ENCODE results near the gene MTERF4. TPM values are rescaled to one million over a fixed set of nuclear protein-coding genes. Genes with fewer than 3 reads are reported as not detected.

Gene MTERF4
- total and polyA plus RNA-seq, 2 of the 4 experiments (the other 2 are of a cell fraction): 26.6 to 33.3 TPM

GRCh38 chr2:241099246-241099645, 2.8 kb downstream of the MTERF4 start:
- Histone ChIP-seq H2BK15ac (ENCODE audit: low read depth, low read length) (no peak overlapping the region), H2AK5ac (ENCODE audit: low read depth, low read length) (no peak overlapping the region), H3K9me3 (ENCODE audit: control insufficient read depth, insufficient read depth, low read length) (no peaks in the 10 kb centered on the region), H3K56ac (ENCODE audit: extremely low read depth, insufficient read depth, low read length) (no peak overlapping the region), H3K9ac (ENCODE audit: low read depth, low read length) (no peak overlapping the region), H3K79me1 (ENCODE audit: low read depth in 1 of 2, low read length in 2 of 2) (peaks cover 28 to 47% of the 10 kb centered on the region in 2 experiments), H3K23ac (ENCODE audit: low read depth, low read length) (no peak overlapping the region), H3K4me1 (ENCODE audit: control insufficient read depth, insufficient read depth, low read length) (no peaks in the 10 kb centered on the region; the same call in 1 of the 2 replicates), H3K36me3 (ENCODE audit: control insufficient read depth, insufficient read depth, low read length) (peaks cover 23% of the 10 kb centered on the region), H3K27me3 (ENCODE audit: control insufficient read depth, insufficient read depth, low read length) (no peaks in the 10 kb centered on the region), H4K91ac (ENCODE audit: insufficient read depth, low read depth, low read length) (no peak overlapping the region), H2BK5ac (ENCODE audit: low read depth, low read length, poor library complexity, severe bottlenecking) (no peak overlapping the region), H3K27ac (ENCODE audit: insufficient read depth, low read length) (no peak overlapping the region), H4K5ac (ENCODE audit: low read depth, low read length) (no peak overlapping the region), H3K4me3 (ENCODE audit: insufficient read depth, low read depth, low read length) (no peak overlapping the region), H4K20me1 (ENCODE audit: insufficient read depth, low read length) (no peaks in the 10 kb centered on the region), H3K4me2 (ENCODE audit: low read depth, low read length) (no peak overlapping the region), H3K18ac (ENCODE audit: low read depth, low read length) (no peak overlapping the region), H2BK120ac (ENCODE audit: low read depth, low read length) (no peak overlapping the region), H3K9me1 (ENCODE audit: insufficient read depth, low read length) (peaks cover 3% of the 10 kb centered on the region; the same call in 1 of the 2 replicates), H3K4ac (ENCODE audit: low read depth, low read length) (no peak overlapping the region), H3K14ac (replicated peaks; ENCODE audit: low read depth, low read length) (no peak overlapping the region), H2AFZ (replicated peaks; ENCODE audit: low read length, poor library complexity) (no peak overlapping the region), H2BK20ac (ENCODE audit: low read depth, low read length) (no peak overlapping the region), H4K8ac (ENCODE audit: low read depth in 2 of 2, low read length in 2 of 2) (no peak overlapping the region), H2AK9ac (replicated peaks; ENCODE audit: low read depth, low read length, poor library complexity) (no peak overlapping the region)
- no peak for ATAC-seq (ENCODE audit: low read depth)
- dilution Hi-C loops (cut with HindIII; ENCODE audit: low sequenced_read_pairs, unreplicated experiment) (no loop called here), in situ Hi-C loops (cut with MboI; ENCODE audit: low sequenced_read_pairs) (no loop called here), intact Hi-C loops (cut with micrococcal nuclease) (no loop called here)
- CTCF ChIA-PET: no interaction called here
- DNase-seq: no peak
- WGBS, 2 experiments (ENCODE audit: extremely low coverage in 2 of 2, insufficient read length in 1 of 2): 95% methylated on average over 3 of the region's 5 CpGs; no CpG with 5 or more reads in 1 of the 2 experiments
- TF ChIP-seq RCOR1 (IDR thresholded peaks at IDR 0.05; ENCODE audit: insufficient replicate concordance, low read length): no peak
- TF ChIP-seq MAFK (IDR thresholded peaks at IDR 0.05; ENCODE audit: low read depth, low read length): no peak
- TF ChIP-seq RAD21 (IDR thresholded peaks at IDR 0.05; ENCODE audit: low read length): no peak
- TF ChIP-seq FOS (IDR thresholded peaks at IDR 0.05; ENCODE audit: low read depth, low read length): no peak
- no peak for TF ChIP-seq NFE2L2 (IDR thresholded peaks at IDR 0.05; ENCODE audit: low read depth, low read length)
- TF ChIP-seq CTCF (conservative IDR thresholded peaks at IDR 0.05; ENCODE audit: low read depth, low read length): no peak
- TF ChIP-seq CEBPB (IDR thresholded peaks at IDR 0.05; ENCODE audit: low read depth, low read length): no peak
- no peak for TF ChIP-seq CHD1 (IDR thresholded peaks at IDR 0.05; ENCODE audit: low read depth, low read length)
- TF ChIP-seq MXI1 (IDR thresholded peaks at IDR 0.05; ENCODE audit: borderline replicate concordance, low read depth, low read length): no peak
- TF ChIP-seq MAZ (IDR thresholded peaks at IDR 0.05; ENCODE audit: borderline replicate concordance, low read depth, low read length): no peak
- no peak for TF ChIP-seq POLR2A (IDR thresholded peaks at IDR 0.05; ENCODE audit: low read depth, low read length)
- no peak for TF ChIP-seq ELK1 (IDR thresholded peaks at IDR 0.05; ENCODE audit: borderline replicate concordance, low read depth, low read length)
- no peak for TF ChIP-seq RFX5 (IDR thresholded peaks at IDR 0.05; ENCODE audit: low read depth, low read length)
- no peak for TF ChIP-seq SMC3 (IDR thresholded peaks at IDR 0.05; ENCODE audit: low read depth, low read length)
- TF ChIP-seq BHLHE40 (IDR thresholded peaks at IDR 0.05; ENCODE audit: low read depth, low read length): no peak
- no TSS peak for BruUV-seq (replicated peaks)
- POLR2A ChIA-PET (ENCODE audit: unreplicated experiment): interaction anchor here (0.7 kb wide), 1 partner anchor 52 kb away, joined by 5 read pairs; no protein-coding TSS in a partner anchor

All from IMR-90 (cell line).